Calu3 (cell line): ENCODE data around the gene TSTD2. TPM values are rescaled to one million over a fixed set of nuclear protein-coding genes. Genes with fewer than 3 reads are reported as not detected.

Experiments used
- BruUV-seq: library from RNA; stranded (reverse); fragments of 400-500 nt; replicated peaks from 2 replicates; lab custom pipeline; 2021; lab: Mats Ljungman, UMichigan
- CTCF ChIA-PET: fragments of 300-600 bp; sonication (Branson Sonifier 250); formaldehyde crosslinking; loops from one replicate; lab custom pipeline; 2022; ENCODE audit warnings: antibody characterized with exemption; lab: Charles Lee
- DNase-seq: peaks from one replicate; pipeline ENCODE4 v3.0.0; 2022
- H3K27ac Mint-ChIP-seq: one replicate; pipeline ENCODE4 v1.8.0; 2022; ENCODE audit warnings: mixed read lengths; ENCODE audit not compliant: unreplicated experiment
- H3K27me3 Mint-ChIP-seq: one replicate; pipeline ENCODE4 v1.8.0; 2022; ENCODE audit warnings: mixed read lengths; ENCODE audit not compliant: unreplicated experiment
- H3K36me3 Mint-ChIP-seq: one replicate; pipeline ENCODE4 v1.8.0; 2022; ENCODE audit warnings: mild to moderate bottlenecking, moderate library complexity, mixed read lengths; ENCODE audit not compliant: insufficient read depth, unreplicated experiment
- H3K4me1 Mint-ChIP-seq: one replicate; pipeline ENCODE4 v1.8.0; 2022; ENCODE audit warnings: mild to moderate bottlenecking, low read depth, mixed read lengths; ENCODE audit not compliant: unreplicated experiment
- H3K4me3 Mint-ChIP-seq: one replicate; pipeline ENCODE4 v1.8.0; 2022; ENCODE audit warnings: mild to moderate bottlenecking, low read depth, moderate library complexity, mixed read lengths; ENCODE audit not compliant: unreplicated experiment
- H3K9me3 Mint-ChIP-seq: one replicate; pipeline ENCODE4 v1.8.0; 2022; ENCODE audit warnings: low read depth, mixed read lengths; ENCODE audit not compliant: unreplicated experiment
- CTCF ChIP-seq: fragments of 200-600 bp; IDR thresholded peaks from one replicate; pipeline ENCODE4 v1.8.0; 2022; ENCODE audit warnings: antibody characterized with exemption; ENCODE audit not compliant: unreplicated experiment
- intact Hi-C: fragments of 100-400 bp; cut with micrococcal nuclease; formaldehyde crosslinking; loops from one replicate; pipeline ENCODE4 v1.10.0; 2022; ENCODE audit not compliant: unreplicated experiment
- total RNA-seq: library from RNA; stranded (reverse); gene quantifications from 2 replicates; pipeline ENCODE4 v1.2.3, GENCODE V29; 2022

The TSTD2 gene
- total RNA-seq, 1 experiment from 2014 or later: 12.6 TPM

GRCh38 chr9:97601228-97601898 is 31.8 kb downstream of the TSTD2 start:
- Mint-ChIP-seq H3K36me3 (peaks cover 4% of the 10 kb centered on the region), H3K27ac (no peak overlapping the region), H3K4me3 (no peak overlapping the region), H3K9me3 (no peaks in the 10 kb centered on the region), H3K27me3 (no peaks in the 10 kb centered on the region), H3K4me1 (no peaks in the 10 kb centered on the region)
- no TSS peak for BruUV-seq
- CTCF ChIA-PET: no interaction called here
- intact Hi-C loops: no loop called here
- TF ChIP-seq CTCF: no peak
- DNase-seq: no peak

DNA sequence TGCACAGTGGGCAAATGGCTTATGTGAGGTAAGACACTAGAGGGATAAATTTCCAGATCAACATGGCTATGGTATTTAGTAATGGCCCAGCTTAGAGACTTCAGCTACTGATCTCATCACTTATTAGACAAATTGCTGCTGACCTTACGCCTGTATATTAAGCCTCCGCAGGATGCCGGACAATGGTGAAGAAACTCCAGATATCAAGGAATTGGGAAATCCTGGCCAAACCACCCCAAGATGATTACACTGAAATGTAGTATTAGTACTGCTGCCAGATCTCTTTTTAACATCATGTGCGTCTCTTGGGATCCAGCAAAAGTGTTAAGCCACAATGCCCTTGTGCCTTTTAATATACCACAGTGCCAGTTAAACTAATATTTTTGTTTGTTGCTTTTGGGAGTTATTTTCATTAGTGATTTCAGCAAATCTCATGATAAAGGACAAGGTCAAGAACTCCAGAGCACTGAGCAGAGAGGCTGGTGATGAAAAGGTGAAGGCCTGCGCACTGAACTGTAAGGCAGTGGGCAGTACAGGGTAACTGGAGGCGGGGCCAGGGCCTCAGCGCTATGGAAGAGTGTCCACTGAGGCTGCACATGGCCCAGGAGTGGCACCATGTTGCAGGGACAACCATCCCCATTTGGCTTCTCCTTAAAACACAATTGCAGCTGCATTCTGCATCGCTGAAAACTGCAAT is 32.5 kb downstream of the TSTD2 start:
- Mint-ChIP-seq H3K27ac (no peak overlapping the region), H3K9me3 (no peaks in the 10 kb centered on the region), H3K27me3 (no peaks in the 10 kb centered on the region), H3K4me3 (no peak overlapping the region), H3K4me1 (no peaks in the 10 kb centered on the region), H3K36me3 (peaks cover 4% of the 10 kb centered on the region)
- BruUV-seq: no TSS peak
- no peak for DNase-seq
- CTCF ChIA-PET: no interaction called here
- TF ChIP-seq CTCF: no peak
- intact Hi-C loops: no loop called here

- Mint-ChIP-seq H3K4me3 (no peak overlapping the region), H3K36me3 (peaks cover 4% of the 10 kb centered on the region), H3K27me3 (no peaks in the 10 kb centered on the region), H3K4me1 (no peaks in the 10 kb centered on the region), H3K9me3 (no peaks in the 10 kb centered on the region), H3K27ac (no peak overlapping the region)
- BruUV-seq: no TSS peak
- intact Hi-C loops: loop anchor here (5.0 to 10.0 kb wide), 3 partner anchors 97 to 185 kb away; partner anchors contain the start of genes TDRD7 and TMOD1
- TF ChIP-seq CTCF: no peak
- DNase-seq: no peak
- CTCF ChIA-PET: interaction anchor here (0.7 to 2.0 kb wide), 11 partner anchors 11 to 331 kb away, joined by 3 to 20 read pairs (median 3); partner anchors contain the start of genes NCBP1, TDRD7 and TSTD2
These were observed 33.8 kb downstream of the TSTD2 start for GRCh38 chr9:97599314-97599846.

- no peak overlapping the region for H3K27ac Mint-ChIP-seq
- CTCF ChIA-PET: interaction anchor here (0.7 to 2.0 kb wide), 11 partner anchors 12 to 331 kb away, joined by 3 to 20 read pairs (median 3); partner anchors contain the start of genes NCBP1, TDRD7 and TSTD2
- BruUV-seq: no TSS peak
- H3K36me3 Mint-ChIP-seq: peaks cover 4% of the 10 kb centered on the region
- H3K4me3 Mint-ChIP-seq: no peak overlapping the region
- H3K4me1 Mint-ChIP-seq: no peaks in the 10 kb centered on the region
- H3K27me3 Mint-ChIP-seq: peaks cover 5% of the 10 kb centered on the region
- DNase-seq: peak; percentile 72
- intact Hi-C loops: loop anchor here (5.0 to 10.0 kb wide), 3 partner anchors 96 to 184 kb away; partner anchors contain the start of genes TDRD7 and TMOD1
- H3K9me3 Mint-ChIP-seq: no peaks in the 10 kb centered on the region
- peak; percentile 66 for TF ChIP-seq CTCF
These were observed 34.5 kb downstream of the TSTD2 start for GRCh38 chr9:97598461-97599288.
